Stomach (tissue), 4 donors: ENCODE measurements around the gene OSBP2.

ENCODE experiments used
- CTCF ChIP-seq, 7 experiments: fragments of 450-650 bp in 4 of 7; fragments of 200-600 bp in 3 of 7; sonication (generic) in 3 of 7; IDR thresholded peaks; one replicate each; pipeline ENCODE4 v1.5.1; 2016 to 2019; ENCODE audit warnings: antibody characterized with exemption in 7 of 7, control low read depth in 2 of 7, mild to moderate bottlenecking in 1 of 7
- EP300 ChIP-seq: sonication (generic); formaldehyde crosslinking; IDR thresholded peaks from one replicate; pipeline ENCODE4 v1.6.1; 2017; ENCODE audit warnings: antibody characterized with exemption
- POLR2A ChIP-seq, 4 donors: fragments of 450-650 bp; IDR thresholded peaks; one replicate each; pipeline ENCODE4 v1.6.1; 2016; ENCODE audit warnings: antibody characterized with exemption in 4 of 4, control low read depth in 2 of 4, mild to moderate bottlenecking in 1 of 4, moderate library complexity in 1 of 4

- no peak for TF ChIP-seq CTCF (IDR thresholded peaks at IDR 0.05)
- TF ChIP-seq POLR2A (IDR thresholded peaks at IDR 0.05): no peak
- TF ChIP-seq EP300: no peak
These were observed 111.8 kb downstream of the OSBP2 start for GRCh38 chr22:30806391-30806861.
